Measurements from ENCODE around the gene ERN1. TPM values are rescaled to one million over a fixed set of nuclear protein-coding genes. Genes with fewer than 3 reads are reported as not detected.
"Not testable (repeated sequence)": the region's sequence is repeated elsewhere in the genome, so short reads cannot be mapped to it uniquely, and the experiment has no call there.

The ERN1 gene
- total RNA-seq, 1 donor from 2014 or later = 16.7 TPM

DNA sequence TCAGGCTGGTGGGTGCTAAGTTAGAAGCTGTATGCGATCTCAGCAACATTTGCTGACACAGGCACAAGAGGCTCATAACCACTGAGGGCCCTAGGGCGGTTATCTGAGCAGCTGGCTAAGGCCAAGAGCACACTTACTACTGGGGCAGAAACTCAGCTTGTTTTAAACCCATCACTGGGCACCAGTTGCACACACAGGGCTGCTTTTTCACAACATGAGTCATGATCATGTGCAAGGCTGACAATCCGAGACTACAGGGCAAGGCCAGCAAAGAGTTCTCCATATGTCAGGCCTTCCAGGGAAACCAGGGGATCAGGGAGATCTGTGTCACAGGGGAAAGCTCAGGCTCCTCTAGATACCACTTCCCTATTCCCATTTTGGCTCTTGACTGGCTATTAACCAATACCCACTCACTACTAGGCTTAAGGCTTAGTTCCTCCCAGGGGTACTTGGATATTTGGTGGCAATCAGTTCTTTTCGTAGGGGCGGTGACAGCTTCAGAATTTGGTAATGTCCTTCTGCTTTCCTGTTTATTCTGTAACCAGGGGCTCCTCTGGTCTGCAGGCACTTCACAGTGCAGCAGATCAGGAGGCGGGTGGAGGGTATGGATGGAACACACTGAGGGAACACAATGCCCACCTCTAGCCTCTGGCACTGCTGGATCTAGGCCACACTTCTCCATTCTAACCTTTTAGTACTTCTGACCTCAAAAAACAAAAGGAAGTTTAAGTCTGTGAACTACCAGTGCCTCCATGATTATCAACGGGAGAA lies 44.9 kb upstream of the ERN1 start:
- peaks cover 20% of the 10 kb centered on the region for H3K4me1 Mint-ChIP-seq (ENCODE audit: unreplicated experiment)
- no peaks in the 10 kb centered on the region for H3K9me3 Mint-ChIP-seq (ENCODE audit: unreplicated experiment)
- TF ChIP-seq, protein P1, sequence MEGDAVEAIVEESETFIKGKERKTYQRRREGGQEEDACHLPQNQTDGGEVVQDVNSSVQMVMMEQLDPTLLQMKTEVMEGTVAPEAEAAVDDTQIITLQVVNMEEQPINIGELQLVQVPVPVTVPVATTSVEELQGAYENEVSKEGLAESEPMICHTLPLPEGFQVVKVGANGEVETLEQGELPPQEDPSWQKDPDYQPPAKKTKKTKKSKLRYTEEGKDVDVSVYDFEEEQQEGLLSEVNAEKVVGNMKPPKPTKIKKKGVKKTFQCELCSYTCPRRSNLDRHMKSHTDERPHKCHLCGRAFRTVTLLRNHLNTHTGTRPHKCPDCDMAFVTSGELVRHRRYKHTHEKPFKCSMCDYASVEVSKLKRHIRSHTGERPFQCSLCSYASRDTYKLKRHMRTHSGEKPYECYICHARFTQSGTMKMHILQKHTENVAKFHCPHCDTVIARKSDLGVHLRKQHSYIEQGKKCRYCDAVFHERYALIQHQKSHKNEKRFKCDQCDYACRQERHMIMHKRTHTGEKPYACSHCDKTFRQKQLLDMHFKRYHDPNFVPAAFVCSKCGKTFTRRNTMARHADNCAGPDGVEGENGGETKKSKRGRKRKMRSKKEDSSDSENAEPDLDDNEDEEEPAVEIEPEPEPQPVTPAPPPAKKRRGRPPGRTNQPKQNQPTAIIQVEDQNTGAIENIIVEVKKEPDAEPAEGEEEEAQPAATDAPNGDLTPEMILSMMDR (IDR thresholded peaks at IDR 0.05; ENCODE audit: unreplicated experiment) = no peak
- peaks cover 4% of the 10 kb centered on the region for H3K27me3 Mint-ChIP-seq (ENCODE audit: unreplicated experiment)
- no peak for DNase-seq (ENCODE audit: low spot score)
- H3K4me3 Mint-ChIP-seq (ENCODE audit: unreplicated experiment) = no peak overlapping the region
- peaks cover 14% of the 10 kb centered on the region for H3K36me3 Mint-ChIP-seq (ENCODE audit: low read depth, unreplicated experiment)
- no peak overlapping the region for H3K27ac Mint-ChIP-seq (ENCODE audit: unreplicated experiment)

DNA sequence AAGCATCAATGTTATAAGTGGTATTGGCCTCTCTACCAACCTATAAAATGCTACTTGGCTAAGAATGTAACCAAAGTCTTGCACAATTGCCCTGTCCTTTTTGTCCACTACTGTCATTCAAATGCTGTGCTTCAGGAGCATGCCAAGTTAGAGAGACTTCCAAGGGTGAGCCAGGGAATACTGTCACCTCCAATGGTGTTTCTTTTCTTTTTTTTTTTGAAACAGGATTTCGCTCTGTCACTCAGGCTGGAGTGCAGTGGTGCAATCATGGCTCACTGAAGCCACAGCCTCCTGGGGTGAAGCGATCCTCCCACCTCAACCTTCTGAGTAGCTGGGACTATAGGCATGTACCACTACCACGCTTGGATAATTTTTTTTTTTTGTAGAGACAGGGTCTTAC lies 43.7 kb upstream of the ERN1 start:
- H3K4me1 Mint-ChIP-seq (ENCODE audit: unreplicated experiment) = peaks cover 20% of the 10 kb centered on the region
- H3K27ac Mint-ChIP-seq (ENCODE audit: unreplicated experiment) = no peak overlapping the region
- H3K4me3 Mint-ChIP-seq (ENCODE audit: unreplicated experiment) = no peak overlapping the region
- H3K27me3 Mint-ChIP-seq (ENCODE audit: unreplicated experiment) = peaks cover 4% of the 10 kb centered on the region
- TF ChIP-seq, protein P1 (IDR thresholded peaks at IDR 0.05; ENCODE audit: unreplicated experiment) = no peak
- DNase-seq (ENCODE audit: low spot score) = no peak
- peaks cover 15% of the 10 kb centered on the region for H3K36me3 Mint-ChIP-seq (ENCODE audit: low read depth, unreplicated experiment)
- no peaks in the 10 kb centered on the region for H3K9me3 Mint-ChIP-seq (ENCODE audit: unreplicated experiment)

DNA sequence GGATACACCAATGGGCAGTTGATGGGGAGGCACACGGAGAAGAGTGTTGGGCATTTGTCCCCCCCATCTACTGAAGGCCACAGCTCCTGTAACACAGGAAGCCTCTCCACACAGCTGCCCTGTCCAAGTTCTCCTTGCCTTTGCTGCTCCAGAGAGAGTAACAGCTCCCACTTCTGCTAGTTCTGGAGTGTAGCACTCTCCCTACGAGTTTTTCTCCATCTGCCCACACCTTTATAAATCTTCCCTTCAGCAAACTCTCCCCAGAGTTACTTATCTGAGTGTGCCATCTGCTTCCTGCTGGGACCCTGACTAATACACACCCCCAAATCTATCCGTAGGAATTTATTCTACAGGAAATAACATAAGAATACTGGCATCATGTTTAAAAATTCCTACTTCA lies 42.6 kb upstream of the ERN1 start:
- Mint-ChIP-seq H3K27me3 (ENCODE audit: unreplicated experiment) (peaks cover 3% of the 10 kb centered on the region), H3K9me3 (ENCODE audit: unreplicated experiment) (no peaks in the 10 kb centered on the region), H3K36me3 (ENCODE audit: low read depth, unreplicated experiment) (peaks cover 15% of the 10 kb centered on the region), H3K4me3 (ENCODE audit: unreplicated experiment) (no peak overlapping the region), H3K27ac (ENCODE audit: unreplicated experiment) (no peak overlapping the region), H3K4me1 (ENCODE audit: unreplicated experiment) (peaks cover 20% of the 10 kb centered on the region)
- DNase-seq (ENCODE audit: low spot score) = no peak
- TF ChIP-seq, protein P1 (IDR thresholded peaks at IDR 0.05; ENCODE audit: unreplicated experiment) = no peak

DNA sequence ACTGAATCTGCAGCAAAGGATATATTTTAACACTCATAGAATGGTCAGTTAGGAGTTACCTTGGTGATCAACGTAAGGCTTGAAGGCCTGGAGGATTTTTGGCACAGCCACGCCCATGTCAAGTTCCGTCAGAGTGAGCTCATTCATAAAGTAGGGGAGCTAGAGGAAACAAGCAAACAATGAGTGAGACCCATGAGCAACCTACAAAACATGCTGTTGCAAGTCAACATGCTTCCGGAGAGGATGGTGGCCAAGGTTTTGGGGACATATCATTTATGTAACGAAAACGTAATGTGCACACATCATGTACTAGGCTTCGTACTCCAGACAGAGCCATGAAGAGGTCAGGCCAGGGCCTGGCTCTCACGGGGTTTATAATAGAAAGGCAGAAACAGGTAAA lies 41.1 kb upstream of the ERN1 start:
- TF ChIP-seq, protein P1 (IDR thresholded peaks at IDR 0.05; ENCODE audit: unreplicated experiment) = no peak
- Mint-ChIP-seq H3K36me3 (ENCODE audit: low read depth, unreplicated experiment) (peaks cover 22% of the 10 kb centered on the region), H3K27ac (ENCODE audit: unreplicated experiment) (no peak overlapping the region), H3K4me1 (ENCODE audit: unreplicated experiment) (peaks cover 20% of the 10 kb centered on the region), H3K9me3 (ENCODE audit: unreplicated experiment) (no peaks in the 10 kb centered on the region), H3K27me3 (ENCODE audit: unreplicated experiment) (peaks cover 3% of the 10 kb centered on the region), H3K4me3 (ENCODE audit: unreplicated experiment) (peak overlapping the region; percentile 52)
- no peak for DNase-seq (ENCODE audit: low spot score)

DNA sequence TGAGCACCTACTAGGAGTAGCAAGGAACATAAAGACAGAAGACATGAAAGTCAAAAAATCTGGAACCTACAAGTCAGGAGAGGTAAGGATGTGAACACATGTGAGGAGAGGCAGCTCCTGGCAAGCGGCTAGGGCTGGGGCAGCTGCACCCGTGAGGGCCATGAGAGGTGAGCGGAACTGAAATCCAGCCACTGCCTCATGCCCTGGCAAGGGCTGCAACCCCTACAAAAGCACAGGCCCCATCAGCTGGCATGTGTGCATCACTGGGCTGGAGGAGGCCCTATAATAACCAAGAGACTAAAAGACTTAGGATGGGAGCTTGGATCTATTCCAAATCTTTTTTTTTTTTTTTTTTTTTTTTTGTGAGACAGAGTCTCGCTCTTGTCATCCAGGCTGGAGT lies 40.3 kb upstream of the ERN1 start:
- H3K27me3 Mint-ChIP-seq (ENCODE audit: unreplicated experiment) = peaks cover 2% of the 10 kb centered on the region
- H3K36me3 Mint-ChIP-seq (ENCODE audit: low read depth, unreplicated experiment) = peaks cover 22% of the 10 kb centered on the region
- H3K27ac Mint-ChIP-seq (ENCODE audit: unreplicated experiment) = no peak overlapping the region
- TF ChIP-seq, protein P1 (IDR thresholded peaks at IDR 0.05; ENCODE audit: unreplicated experiment) = no peak
- no peak for DNase-seq (ENCODE audit: low spot score)
- H3K4me3 Mint-ChIP-seq (ENCODE audit: unreplicated experiment) = peak overlapping the region; percentile 4
- peaks cover 20% of the 10 kb centered on the region for H3K4me1 Mint-ChIP-seq (ENCODE audit: unreplicated experiment)
- H3K9me3 Mint-ChIP-seq (ENCODE audit: unreplicated experiment) = no peaks in the 10 kb centered on the region

DNA sequence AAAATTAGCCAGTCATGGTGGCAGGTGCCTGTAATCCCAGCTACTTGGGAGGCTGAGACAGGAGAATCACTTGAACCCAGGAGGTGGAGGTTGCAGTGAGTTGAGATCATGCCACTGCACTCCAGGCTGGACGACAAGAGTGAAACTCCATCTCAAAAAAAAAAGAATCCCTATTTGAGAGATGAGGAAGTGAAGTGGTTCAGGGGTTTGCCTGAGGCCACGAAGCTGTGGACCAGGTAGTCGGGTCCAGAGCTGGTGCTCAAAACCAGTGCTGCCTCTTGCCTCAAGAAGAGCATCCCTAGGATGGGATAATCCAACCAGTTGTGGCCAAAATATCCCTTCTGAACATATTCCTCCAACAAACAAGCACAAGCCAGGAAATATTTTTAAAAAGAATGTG lies 37.7 kb upstream of the ERN1 start:
- H3K27me3 Mint-ChIP-seq (ENCODE audit: unreplicated experiment); H3K27ac Mint-ChIP-seq (ENCODE audit: unreplicated experiment); DNase-seq (ENCODE audit: low spot score); H3K4me3 Mint-ChIP-seq (ENCODE audit: unreplicated experiment); H3K9me3 Mint-ChIP-seq (ENCODE audit: unreplicated experiment): not testable (repeated sequence)
- H3K4me1 Mint-ChIP-seq (ENCODE audit: unreplicated experiment) = peaks cover 13% of the 10 kb centered on the region
- H3K36me3 Mint-ChIP-seq (ENCODE audit: low read depth, unreplicated experiment) = peaks cover 16% of the 10 kb centered on the region

Measured in endothelial cell (in vitro differentiated cells).